Glomerular visceral epithelial cell (primary cell): Measurements from ENCODE around the gene ZNF567.

Source experiments
- DNase-seq: peaks from one replicate; pipeline ENCODE4 v3.0.0-alpha.2; 2016; ENCODE audit errors: extremely low spot score

The ZNF567 gene

DNA sequence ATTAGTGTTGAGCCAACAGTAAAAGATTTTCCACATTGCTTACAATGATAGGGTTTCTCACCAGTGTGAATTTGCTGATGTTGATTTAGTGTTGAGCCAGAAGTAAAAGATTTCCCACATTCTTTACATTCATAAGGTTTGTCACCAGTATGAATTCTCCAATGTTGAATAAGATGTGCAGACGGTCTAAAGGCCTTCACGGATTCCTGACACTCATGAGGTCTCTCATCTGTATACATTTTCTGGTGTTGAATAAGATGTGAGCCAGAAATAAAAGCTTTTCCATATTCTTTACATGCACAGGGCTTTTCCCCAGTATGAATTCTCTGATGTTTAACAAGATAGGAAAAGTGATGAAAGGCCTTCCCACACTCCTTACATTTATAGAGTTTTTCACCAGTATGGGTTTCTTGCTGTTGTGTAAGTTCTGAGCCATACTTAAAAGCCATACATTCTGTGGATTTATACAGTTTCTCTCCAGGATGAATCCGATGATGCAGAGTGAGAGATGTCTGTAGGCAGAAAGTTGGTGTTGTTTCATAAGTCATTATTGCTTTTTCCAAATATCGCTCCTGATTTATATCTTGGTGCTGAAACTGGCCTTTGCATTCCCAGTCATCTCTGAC lies 62.8 kb downstream of the ZNF567 start:
- DNase-seq, result no peak
